T-helper 9 cell (primary cell): ENCODE results near the gene RARS2.
"Not testable (repeated sequence)": the region's sequence is repeated elsewhere in the genome, so short reads cannot be mapped to it uniquely, and the experiment has no call there.

Source experiments
- DNase-seq: peaks from one replicate; pipeline ENCODE4 v3.0.0-alpha.2; 2020
- total RNA-seq, 2 donors: gene quantifications; one replicate each; lab custom pipeline; 2026; lab: John Stamatoyannopoulos, UW

The RARS2 gene, protein sequence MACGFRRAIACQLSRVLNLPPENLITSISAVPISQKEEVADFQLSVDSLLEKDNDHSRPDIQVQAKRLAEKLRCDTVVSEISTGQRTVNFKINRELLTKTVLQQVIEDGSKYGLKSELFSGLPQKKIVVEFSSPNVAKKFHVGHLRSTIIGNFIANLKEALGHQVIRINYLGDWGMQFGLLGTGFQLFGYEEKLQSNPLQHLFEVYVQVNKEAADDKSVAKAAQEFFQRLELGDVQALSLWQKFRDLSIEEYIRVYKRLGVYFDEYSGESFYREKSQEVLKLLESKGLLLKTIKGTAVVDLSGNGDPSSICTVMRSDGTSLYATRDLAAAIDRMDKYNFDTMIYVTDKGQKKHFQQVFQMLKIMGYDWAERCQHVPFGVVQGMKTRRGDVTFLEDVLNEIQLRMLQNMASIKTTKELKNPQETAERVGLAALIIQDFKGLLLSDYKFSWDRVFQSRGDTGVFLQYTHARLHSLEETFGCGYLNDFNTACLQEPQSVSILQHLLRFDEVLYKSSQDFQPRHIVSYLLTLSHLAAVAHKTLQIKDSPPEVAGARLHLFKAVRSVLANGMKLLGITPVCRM
- 53.6 to 58.1 reads per million in 2 donors for total RNA-seq

DNA sequence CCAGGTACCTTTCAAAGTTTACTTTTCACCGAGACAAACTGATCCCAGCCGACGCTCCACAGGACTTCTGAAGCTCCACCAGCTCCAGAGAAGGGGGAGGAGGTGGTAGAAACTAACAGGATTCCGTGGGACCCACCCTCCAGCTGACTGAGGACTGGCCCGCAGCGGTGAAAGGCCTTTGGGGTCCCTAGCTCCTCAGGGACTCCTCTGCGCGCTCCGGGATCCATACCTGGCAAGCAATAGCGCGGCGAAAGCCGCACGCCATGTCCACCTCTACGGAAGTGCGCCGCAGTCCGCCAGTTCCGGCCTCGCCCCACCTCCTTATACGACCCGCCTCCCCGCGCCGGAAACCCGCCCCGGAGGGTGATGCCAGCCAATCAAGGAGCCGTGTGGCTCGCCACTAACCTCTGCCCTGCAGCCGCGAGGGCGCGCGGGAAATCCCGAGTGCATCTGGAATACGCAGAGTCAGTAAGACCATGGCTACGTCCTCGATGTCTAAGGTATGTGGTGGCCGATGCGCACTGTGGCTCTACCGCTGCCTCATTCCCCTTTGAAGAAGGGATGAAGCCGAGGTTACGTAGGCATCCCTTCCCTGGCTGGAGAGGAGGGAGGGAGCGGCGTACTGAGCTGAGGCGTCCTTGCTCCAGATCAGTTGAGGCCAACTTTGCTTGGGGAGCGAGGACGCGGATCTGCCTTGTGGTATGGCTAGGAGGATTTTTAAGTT lies at the start of gene RARS2, which contains the start of gene ORC3:
Gene RARS2, minus strand, starts transcription at position 295 of the 724 bp plus-strand sequence. Its CDS starts 30 bp downstream, at position 265.
Gene ORC3, plus strand, starts transcription at position 443 of the 724 bp plus-strand sequence. Its CDS starts 34 bp downstream, at position 477.
- DNase-seq, result peak; percentile 91

DNA sequence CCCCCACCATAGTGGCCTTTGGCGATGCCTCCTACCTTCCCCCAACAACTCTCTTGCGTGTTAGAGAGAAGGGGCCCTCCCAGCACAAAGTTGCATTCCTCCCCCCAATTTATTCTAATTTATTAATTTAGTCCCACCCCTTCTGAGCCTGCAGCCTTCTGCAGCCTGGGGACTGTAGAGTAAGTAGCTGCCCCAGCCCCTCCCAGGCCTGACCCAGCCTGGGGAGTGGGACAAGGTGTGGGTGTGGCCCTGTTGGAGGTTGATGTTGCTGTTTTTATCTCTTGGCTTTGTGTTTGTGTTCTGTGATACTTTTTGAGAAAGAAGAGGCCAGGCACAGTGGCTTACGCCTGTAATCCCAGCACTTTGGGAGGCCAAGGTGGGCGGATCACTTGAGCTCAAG lies 49.6 kb upstream of the RARS2 start:
- DNase-seq, result no peak

DNA sequence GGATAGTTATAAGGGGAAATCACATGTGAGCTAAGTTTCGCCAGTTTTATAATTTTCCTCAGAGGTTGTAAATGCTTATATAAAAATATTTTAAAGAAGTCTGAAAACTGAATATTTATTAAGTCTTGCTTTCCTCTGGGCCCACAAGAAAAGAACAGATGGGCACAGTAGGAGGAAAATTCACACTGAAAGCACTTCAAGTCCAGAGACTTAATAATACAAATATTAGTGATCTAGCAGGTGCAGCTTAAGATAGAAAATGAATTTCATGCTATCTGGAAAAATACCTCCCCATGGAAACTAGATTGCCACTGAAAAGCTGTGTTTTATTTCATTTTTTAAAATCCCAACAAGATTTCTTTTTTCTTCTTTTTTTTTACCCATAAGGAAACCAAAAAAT lies 47.3 kb upstream of the RARS2 start:
- no peak for DNase-seq

DNA sequence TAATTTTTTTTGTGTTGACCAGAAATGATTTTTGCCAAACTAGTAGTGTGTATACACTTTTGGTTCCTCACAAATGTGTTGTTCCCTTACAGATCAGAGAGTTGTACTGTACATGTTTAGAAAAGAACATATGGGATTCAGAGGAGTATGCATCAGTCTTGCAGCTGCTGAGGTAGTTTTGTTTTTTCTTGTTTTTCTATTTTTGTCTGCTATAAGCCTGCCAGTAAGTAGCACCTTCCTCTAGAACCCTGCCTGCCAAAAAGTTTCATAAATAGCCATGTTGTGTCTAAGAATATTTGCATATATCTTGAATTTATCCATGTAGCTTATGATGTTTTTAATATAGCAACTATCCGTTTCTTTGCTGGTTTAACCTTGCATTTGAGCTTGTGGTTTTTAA lies 46.5 kb upstream of the RARS2 start:
- DNase-seq, result no peak

GRCh38 chr6:87633851-87634250 lies 44.1 kb upstream of the RARS2 start:
- DNase-seq, result no peak

DNA sequence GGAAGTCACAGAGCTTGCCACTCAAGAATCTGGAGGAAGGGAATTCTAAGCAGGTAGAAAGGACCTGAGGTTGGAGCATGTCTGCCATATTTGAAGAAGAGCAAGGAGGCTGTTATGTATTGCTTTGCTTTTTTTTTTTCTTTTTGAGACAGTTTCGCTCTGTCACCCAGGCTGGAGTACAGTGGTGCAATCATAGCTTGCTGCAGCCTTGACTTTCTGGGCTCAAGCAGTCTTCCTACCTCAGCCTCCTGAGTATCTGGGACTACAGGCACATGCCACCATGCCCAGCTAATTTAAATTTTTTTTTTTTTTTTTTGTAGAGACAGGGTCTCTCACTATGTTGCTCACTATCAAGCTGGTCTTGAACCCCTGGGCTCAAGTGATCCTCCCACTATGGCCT lies 41.0 kb upstream of the RARS2 start:
- DNase-seq, result no peak

GRCh38 chr6:87628881-87629280 lies 39.1 kb upstream of the RARS2 start:
- DNase-seq, result no peak

- DNase-seq, result no peak
These were observed 38.6 kb upstream of the RARS2 start for GRCh38 chr6:87628424-87628823.

DNA sequence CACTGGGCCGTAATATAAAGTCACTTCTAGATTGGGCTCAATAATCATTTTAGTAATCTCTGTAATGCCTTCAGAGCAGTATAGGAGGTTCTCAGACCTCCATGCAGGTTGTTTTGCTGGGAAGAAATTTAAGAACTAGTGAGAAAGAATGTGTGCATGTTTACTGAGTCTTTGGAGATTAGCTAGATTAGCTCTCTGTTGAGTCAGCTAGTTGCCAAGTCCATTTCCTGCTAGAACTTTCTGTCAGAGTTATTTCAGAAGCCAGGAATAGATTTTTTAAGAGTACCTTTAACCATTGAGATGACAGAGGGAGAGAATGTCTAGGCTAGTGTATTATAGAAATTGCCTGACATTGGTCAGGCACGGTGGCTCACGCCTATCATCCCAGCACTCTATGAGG lies 33.5 kb upstream of the RARS2 start:
- DNase-seq, result no peak

DNA sequence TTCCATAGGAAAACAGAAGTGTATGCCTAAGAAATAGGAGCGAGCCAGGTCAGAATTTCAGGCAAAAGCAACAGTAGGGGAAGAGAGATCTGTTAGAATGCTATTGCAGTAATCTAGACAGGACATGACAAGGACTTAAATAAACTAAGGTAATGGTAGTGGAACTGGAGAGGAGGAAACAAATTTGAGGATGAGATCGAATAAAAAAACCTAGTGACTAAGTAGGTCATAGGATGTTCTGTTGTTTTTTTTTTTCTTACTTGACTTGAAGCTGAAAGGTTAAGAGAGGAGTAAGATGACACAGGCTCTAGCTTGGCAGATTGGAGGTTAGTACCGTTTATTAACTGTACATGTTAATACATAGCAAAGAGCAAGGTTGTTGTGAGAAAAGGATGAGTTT lies 28.7 kb upstream of the RARS2 start:
- DNase-seq, result no peak

GRCh38 chr6:87617405-87617804 lies 27.6 kb upstream of the RARS2 start:
- no peak for DNase-seq

DNA sequence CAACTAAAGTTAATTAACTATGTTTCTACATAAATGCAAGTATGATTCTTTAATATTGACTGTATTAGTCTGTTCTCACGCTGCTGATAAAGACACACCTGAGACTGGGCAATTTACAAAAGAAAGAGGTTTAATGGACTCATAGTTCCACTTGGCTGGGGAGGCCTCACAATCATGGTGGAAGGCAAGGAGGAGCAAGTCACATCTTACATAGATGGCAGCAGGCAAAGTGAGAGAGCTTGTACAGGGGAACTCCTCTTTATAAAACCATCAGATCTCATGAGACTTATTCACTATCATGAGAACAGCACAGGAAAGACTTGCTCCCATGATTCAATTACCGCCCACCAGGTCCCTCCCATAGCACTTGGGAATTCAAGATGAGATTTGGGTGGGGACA lies 23.2 kb upstream of the RARS2 start:
- not testable (repeated sequence) for DNase-seq

- DNase-seq, result no peak
These were observed 19.0 kb upstream of the RARS2 start for GRCh38 chr6:87608802-87609201.

DNA sequence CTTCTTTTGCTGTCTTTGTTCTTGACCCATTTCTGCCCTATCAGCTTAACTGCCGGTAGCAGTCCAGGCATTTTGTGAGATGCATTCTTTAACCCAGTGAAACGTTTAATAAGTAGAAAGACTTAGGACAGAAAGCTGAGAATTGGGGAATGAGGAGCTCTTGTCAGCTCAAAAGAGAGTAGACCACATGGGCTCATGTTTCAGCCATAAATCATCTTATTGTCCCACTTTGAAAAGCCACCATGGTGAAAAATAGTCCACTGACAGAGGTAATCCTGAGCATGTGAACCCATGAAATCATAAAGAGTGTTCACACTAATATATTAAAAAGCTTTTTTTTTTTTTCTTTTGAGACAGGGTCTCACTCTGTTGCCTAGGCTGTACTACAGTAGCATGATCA lies 16.4 kb upstream of the RARS2 start:
- no peak for DNase-seq

DNA sequence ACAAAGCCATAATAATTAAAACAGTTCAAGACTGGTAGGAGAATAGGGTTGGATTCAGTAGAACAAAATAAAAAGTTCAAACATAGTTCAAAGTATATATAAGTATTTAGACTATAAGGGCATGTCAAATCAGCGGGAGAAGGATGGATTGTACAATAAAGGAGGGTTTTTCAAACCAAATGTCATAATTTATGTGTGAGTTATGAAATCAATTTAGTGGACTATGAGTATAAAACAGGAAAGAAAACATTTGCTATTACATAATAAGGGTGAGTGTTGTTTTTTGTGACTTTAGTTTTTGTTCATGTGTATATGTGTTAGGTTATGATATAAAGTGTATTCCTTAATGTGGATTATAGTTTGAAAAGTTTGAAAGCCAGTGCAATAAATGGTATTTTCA lies 10.8 kb upstream of the RARS2 start:
- no peak for DNase-seq

DNA sequence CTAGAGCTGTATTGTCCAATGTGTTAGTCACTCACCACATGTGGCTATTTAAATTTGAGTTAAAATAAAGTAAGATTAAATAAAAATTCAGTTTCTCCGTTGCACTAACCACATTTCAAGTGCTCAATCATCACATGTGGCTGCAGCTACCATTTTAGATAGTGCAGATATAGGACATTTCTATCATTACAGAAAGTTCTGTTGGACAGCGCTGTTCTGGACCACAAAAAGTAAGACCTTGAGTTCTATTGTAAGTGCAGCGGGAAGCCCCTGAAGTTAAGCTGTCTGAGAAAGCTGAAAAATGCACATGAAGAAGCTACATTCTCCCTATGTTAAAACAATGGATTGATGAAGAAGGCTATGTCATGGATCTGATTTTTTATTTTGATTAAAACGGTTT lies 1.2 kb upstream of the RARS2 start:
- DNase-seq, result no peak

DNA sequence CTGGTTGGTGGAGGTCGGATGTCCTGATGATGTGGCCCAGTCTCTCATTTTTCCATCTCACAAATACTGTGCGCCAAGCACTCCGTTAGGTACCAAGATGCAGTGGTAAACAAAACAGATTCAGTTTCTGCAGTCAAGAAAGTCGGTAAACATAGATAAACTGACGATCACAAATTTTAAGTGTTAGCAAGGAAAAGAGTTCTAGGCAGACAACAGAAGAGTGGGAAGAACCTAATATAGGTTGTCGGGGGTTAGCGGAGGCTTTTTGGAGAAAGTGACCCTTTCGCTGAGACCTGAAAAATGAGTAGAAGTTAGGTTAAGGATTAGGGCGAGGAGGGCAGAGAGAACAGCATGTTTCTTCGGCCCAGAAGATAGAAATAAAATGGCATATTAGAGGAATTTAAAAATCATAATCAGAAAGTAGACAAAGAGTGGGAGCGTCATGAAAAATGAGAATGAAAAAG lies 662 bp upstream of the RARS2 start:
- no peak for DNase-seq

GRCh38 chr6:87588756-87589407 lies 905 bp downstream of the RARS2 start:
- no peak for DNase-seq

- no peak for DNase-seq
These were observed 3.3 kb downstream of the RARS2 start for GRCh38 chr6:87586371-87587077.

DNA sequence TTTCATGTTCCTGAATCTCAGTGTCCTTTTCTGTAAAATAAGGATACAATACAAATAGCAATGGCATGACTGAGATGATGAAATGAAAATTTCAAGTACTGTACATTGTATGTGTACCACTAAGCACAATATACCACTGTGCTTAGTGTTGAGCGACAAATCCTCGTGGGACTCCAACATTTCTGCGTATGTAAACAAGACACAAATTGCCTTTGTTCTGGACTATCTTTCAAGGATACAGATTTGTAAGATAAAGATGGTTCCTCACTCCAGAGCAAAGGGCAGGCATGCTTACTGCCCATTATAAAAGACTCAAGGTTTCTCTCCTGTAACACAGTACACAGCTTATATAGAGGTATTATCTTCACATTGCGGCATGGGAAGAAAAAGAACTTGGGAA lies 6.0 kb downstream of the RARS2 start:
- no peak for DNase-seq

GRCh38 chr6:87575423-87575822 lies 14.4 kb downstream of the RARS2 start:
- no peak for DNase-seq

DNA sequence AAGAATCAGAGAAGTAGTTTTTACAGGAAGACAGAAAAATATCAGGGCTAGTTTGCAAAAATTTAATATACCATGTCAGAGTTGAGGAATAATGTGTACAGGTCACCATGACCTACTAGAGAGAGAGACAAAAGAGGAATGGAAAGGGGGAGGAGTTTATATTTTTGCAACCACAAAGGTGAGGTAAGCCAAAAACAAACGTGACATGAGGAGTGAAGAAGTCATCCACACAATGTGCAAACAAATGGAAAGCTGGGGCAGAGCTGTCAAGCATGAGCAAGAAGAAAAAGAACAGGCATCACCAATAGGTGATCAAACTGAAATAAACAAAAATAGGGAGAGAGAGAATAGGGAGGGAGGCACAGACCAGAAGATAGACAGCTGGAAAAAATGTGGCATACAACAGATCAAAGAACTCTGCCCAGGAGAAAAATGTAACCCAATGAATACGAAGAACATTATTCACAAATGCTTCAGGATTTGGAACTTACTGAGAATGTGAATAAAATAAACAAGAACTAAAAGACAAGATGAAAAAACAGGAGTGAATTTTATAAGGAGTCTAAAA lies 15.5 kb downstream of the RARS2 start:
- DNase-seq, result no peak
